ENCODE measurements around the gene PNPLA8. TPM values are rescaled to one million over a fixed set of nuclear protein-coding genes. Genes with fewer than 3 reads are reported as not detected.

The PNPLA8 gene
- total RNA-seq (2012; rRNA removed), result 14.5 and 23.9 TPM in 2 replicates
- 6.1 and 7.0 TPM in 2 replicates for polyA plus RNA-seq (2012; rRNA removed)
- 1.1 and 1.2 TPM in 2 replicates for polyA plus RNA-seq (2012; cell fraction: cytosol; rRNA removed)
- polyA plus RNA-seq (2012; cell fraction: nucleus; rRNA removed; ENCODE audit: low replicate concordance), result 0.47 and 4.1 TPM in 2 replicates
- percentile 73 among the genes with signal in this experiment for Bru-seq, nascent RNA
- percentile 61 among the genes with signal in this experiment for BruChase-seq, experiment 1, labeled RNA remaining after a 6-hour chase
- BruChase-seq, experiment 2, labeled RNA remaining after a 2-hour chase, result percentile 68 among the genes with signal in this experiment
- long read RNA-seq, transcript PNPLA8-201 (11 exons, 3,490 nt), result minor isoform, 9 of 34 reads
- long read RNA-seq, transcript PNPLA8-206 (10 exons, 3,462 nt), result major isoform, 10 of 34 reads
- long read RNA-seq, partial matches to known transcripts, result 4 of 34 reads
- long read RNA-seq, other reads (novel, unspliced or antisense), result 8 of 34 reads

DNA sequence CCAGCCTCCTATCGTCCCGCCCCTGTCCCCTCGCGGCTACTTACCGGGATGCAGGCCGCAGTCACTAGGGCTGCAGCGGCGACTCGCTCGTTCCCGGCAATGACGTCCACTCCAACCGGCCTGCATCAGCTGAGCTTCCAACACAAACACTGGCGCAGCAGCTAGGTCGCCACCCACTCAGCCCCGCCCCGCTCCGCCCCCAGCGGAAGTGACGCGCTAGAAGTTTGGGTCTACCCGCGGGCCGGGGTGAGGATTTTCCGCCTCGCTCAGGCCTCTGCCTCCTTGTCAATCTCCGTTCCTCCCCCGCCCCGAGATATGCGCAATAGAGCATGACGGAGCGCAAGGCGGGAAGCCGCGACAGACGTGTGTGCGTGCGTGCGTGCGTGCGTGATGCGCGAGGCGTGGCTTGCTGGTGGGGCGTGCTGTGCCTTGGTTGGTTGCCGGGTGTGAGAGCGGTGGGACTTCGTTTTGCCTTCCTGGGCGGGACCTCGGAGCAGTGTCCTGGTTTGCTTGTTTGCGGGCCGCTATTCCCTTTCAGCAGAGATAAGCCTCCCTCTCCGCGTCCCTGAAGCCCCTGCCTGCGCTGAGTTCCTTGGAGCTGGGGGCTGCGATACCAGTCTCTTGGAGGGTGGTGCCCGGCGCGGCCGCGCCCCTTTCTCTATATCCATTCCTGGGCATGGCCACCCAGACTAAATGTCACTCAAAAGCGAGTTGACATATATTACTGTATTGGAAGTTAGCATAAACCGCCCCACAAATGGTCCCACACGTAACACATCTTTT is at the start of gene PNPLA8:
Gene PNPLA8 (minus strand): TSS at position 151 of the 783 bp plus-strand sequence. CDS start 10,644 bp downstream, outside the sequence.
- Histone ChIP-seq H4K91ac (ENCODE audit: insufficient read depth, low read depth, low read length) (peak within 1 kb of the TSS; percentile 70), H2AK9ac (replicated peaks; ENCODE audit: low read depth, low read length, poor library complexity) (peak within 1 kb of the TSS; percentile 77), H3K4me3 (ENCODE audit: insufficient read depth, low read depth, low read length) (peak within 1 kb of the TSS; percentile 67), H3K9me1 (ENCODE audit: insufficient read depth, low read length) (no peaks in the 10 kb centered on the region), H3K14ac (replicated peaks; ENCODE audit: low read depth, low read length) (peak within 1 kb of the TSS; percentile 53), H3K79me1 (ENCODE audit: low read depth in 1 of 2, low read length in 2 of 2) (peaks cover 4 to 30% of the 10 kb centered on the region in 2 experiments; a peak in 2 of 4 replicates), H3K18ac (ENCODE audit: low read depth, low read length) (peak within 1 kb of the TSS; percentile 37), H3K4me1 (ENCODE audit: control insufficient read depth, insufficient read depth, low read length) (peaks cover 4% of the 10 kb centered on the region; the same call in 1 of the 2 replicates), H3K27me3 (ENCODE audit: control insufficient read depth, insufficient read depth, low read length) (no peaks in the 10 kb centered on the region), H4K20me1 (ENCODE audit: insufficient read depth, low read length) (peaks cover 6% of the 10 kb centered on the region; the same call in 1 of the 2 replicates), H3K27ac (ENCODE audit: insufficient read depth, low read length) (peak within 1 kb of the TSS; percentile 88), H2BK15ac (ENCODE audit: low read depth, low read length) (peak within 1 kb of the TSS; percentile 18; the same call in 1 of the 3 replicates), H4K5ac (ENCODE audit: low read depth, low read length) (peak within 1 kb of the TSS; percentile 28), H3K9me3 (ENCODE audit: control insufficient read depth, insufficient read depth, low read length) (no peaks in the 10 kb centered on the region), H4K8ac (ENCODE audit: low read depth in 2 of 2, low read length in 2 of 2) (peak within 1 kb of the TSS; percentile 75 to 85), H3K23ac (ENCODE audit: low read depth, low read length) (peak within 1 kb of the TSS; percentile 75), H2AK5ac (ENCODE audit: low read depth, low read length) (peak within 1 kb of the TSS; percentile 29; the same call in 1 of the 2 replicates), H3K9ac (ENCODE audit: low read depth, low read length) (peak within 1 kb of the TSS; percentile 79), H3K4me2 (ENCODE audit: low read depth, low read length) (peak within 1 kb of the TSS; percentile 86), H3K56ac (ENCODE audit: extremely low read depth, insufficient read depth, low read length) (peak within 1 kb of the TSS; percentile 73), H3K4ac (ENCODE audit: low read depth, low read length) (peak within 1 kb of the TSS; percentile 86), H2AFZ (replicated peaks; ENCODE audit: low read length, poor library complexity) (peak within 1 kb of the TSS; percentile 99), H3K36me3 (ENCODE audit: control insufficient read depth, insufficient read depth, low read length) (no peaks in the 10 kb centered on the region), H2BK120ac (ENCODE audit: low read depth, low read length) (peak within 1 kb of the TSS; percentile 83), H2BK20ac (ENCODE audit: low read depth, low read length) (no peak within 1 kb of the TSS), H2BK5ac (ENCODE audit: low read depth, low read length, poor library complexity, severe bottlenecking) (peak within 1 kb of the TSS; percentile 86)
- WGBS, 2 experiments (ENCODE audit: extremely low coverage in 2 of 2, insufficient read length in 1 of 2), result 0% methylated on average over 8 of the region's 64 CpGs; no CpG with 5 or more reads in 1 of the 2 experiments
- peak; percentile 99 for DNase-seq
- dilution Hi-C loops (cut with HindIII; ENCODE audit: low sequenced_read_pairs, unreplicated experiment), result no loop called here
- ChIA-PET CTCF (no interaction called here), POLR2A (ENCODE audit: unreplicated experiment) (no interaction called here)
- in situ Hi-C loops (cut with MboI; ENCODE audit: low sequenced_read_pairs), result loop anchor here (5.0 kb wide), 1 partner anchor 46 kb away; no protein-coding TSS in a partner anchor
- BruUV-seq (replicated peaks), result no TSS peak
- intact Hi-C loops (cut with micrococcal nuclease), result no loop called here
- ATAC-seq (ENCODE audit: low read depth), result peak; percentile 89
- TF ChIP-seq NFE2L2 (IDR thresholded peaks at IDR 0.05; ENCODE audit: low read depth, low read length) (peak; percentile 59; the same call in 1 of the 2 replicates), RAD21 (IDR thresholded peaks at IDR 0.05; ENCODE audit: low read length) (no peak), BHLHE40 (IDR thresholded peaks at IDR 0.05; ENCODE audit: low read depth, low read length) (peak; percentile 89), CHD1 (IDR thresholded peaks at IDR 0.05; ENCODE audit: low read depth, low read length) (no peak), RCOR1 (IDR thresholded peaks at IDR 0.05; ENCODE audit: insufficient replicate concordance, low read length) (no peak), MAZ (IDR thresholded peaks at IDR 0.05; ENCODE audit: borderline replicate concordance, low read depth, low read length) (peak; percentile 98), USF2 (IDR thresholded peaks at IDR 0.05; ENCODE audit: low read depth, low read length) (peak; percentile 55), SMC3 (IDR thresholded peaks at IDR 0.05; ENCODE audit: low read depth, low read length) (0 out of 2 replicates have a peak, but pooled peaks have one; percentile 6), RFX5 (IDR thresholded peaks at IDR 0.05; ENCODE audit: low read depth, low read length) (peak; percentile 30; the same call in 1 of the 2 replicates), MXI1 (IDR thresholded peaks at IDR 0.05; ENCODE audit: borderline replicate concordance, low read depth, low read length) (peak; percentile 80; the same call in 1 of the 2 replicates)
- TF ChIP-seq, protein P1, sequence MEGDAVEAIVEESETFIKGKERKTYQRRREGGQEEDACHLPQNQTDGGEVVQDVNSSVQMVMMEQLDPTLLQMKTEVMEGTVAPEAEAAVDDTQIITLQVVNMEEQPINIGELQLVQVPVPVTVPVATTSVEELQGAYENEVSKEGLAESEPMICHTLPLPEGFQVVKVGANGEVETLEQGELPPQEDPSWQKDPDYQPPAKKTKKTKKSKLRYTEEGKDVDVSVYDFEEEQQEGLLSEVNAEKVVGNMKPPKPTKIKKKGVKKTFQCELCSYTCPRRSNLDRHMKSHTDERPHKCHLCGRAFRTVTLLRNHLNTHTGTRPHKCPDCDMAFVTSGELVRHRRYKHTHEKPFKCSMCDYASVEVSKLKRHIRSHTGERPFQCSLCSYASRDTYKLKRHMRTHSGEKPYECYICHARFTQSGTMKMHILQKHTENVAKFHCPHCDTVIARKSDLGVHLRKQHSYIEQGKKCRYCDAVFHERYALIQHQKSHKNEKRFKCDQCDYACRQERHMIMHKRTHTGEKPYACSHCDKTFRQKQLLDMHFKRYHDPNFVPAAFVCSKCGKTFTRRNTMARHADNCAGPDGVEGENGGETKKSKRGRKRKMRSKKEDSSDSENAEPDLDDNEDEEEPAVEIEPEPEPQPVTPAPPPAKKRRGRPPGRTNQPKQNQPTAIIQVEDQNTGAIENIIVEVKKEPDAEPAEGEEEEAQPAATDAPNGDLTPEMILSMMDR (conservative IDR thresholded peaks at IDR 0.05; ENCODE audit: low read depth, low read length), result no peak

All from IMR-90 (cell line).